B cell (primary cell): ENCODE results near the gene CD226. TPM values are rescaled to one million over a fixed set of nuclear protein-coding genes. Genes with fewer than 3 reads are reported as not detected.

ENCODE experiments used
- ATAC-seq: fragments of 200-7000 bp; cut with Tn5 transposase; one replicate; pipeline ENCODE4 v1.10.0; 2021; ENCODE audit warnings: low read depth, mild to moderate bottlenecking, moderate number of reproducible peaks, moderate library complexity
- CTCF ChIA-PET: fragments of 350-600 bp; sonication (Branson Sonifier 250); formaldehyde crosslinking; loops from one replicate; lab custom pipeline; 2021; ENCODE audit warnings: antibody characterized with exemption, inconsistent platforms; lab: Charles Lee
- POLR2A ChIA-PET: fragments of 350-600 bp; sonication (Branson Sonifier 250); formaldehyde crosslinking; loops from one replicate; lab custom pipeline; 2021; ENCODE audit warnings: antibody characterized with exemption; lab: Charles Lee
- DNase-seq: peaks from one replicate; pipeline ENCODE4 v3.0.0; 2013
- H2AFZ ChIP-seq: 2 replicates; pipeline ENCODE4 v1.6.1; 2012; ENCODE audit warnings: mild to moderate bottlenecking, low read depth, low read length; ENCODE audit not compliant: insufficient read depth, poor library complexity, severe bottlenecking
- H3K27ac ChIP-seq, 2 donors: 1 replicate in 1 of 2; 2 replicates in 1 of 2; pipeline ENCODE4 v1.5.1; 2012 to 2013; ENCODE audit warnings: low read length in 2 of 2, mild to moderate bottlenecking in 2 of 2, moderate library complexity in 1 of 2
- H3K27me3 ChIP-seq, 4 experiments: fragments of 200-600 bp in 1 of 4; sonication (generic) in 1 of 4; replicated peaks in 1 of 4; 1 replicate in 2 of 4; 2 replicates in 2 of 4; pipeline versions ENCODE4 v1.6.1 to v1.7.0; 2013 to 2016; ENCODE audit warnings: low read length in 3 of 4, mild to moderate bottlenecking in 2 of 4, mixed read lengths in 1 of 4, moderate library complexity in 1 of 4; ENCODE audit not compliant: insufficient read depth in 4 of 4, control insufficient read depth in 3 of 4; ENCODE audit errors: control extremely low read depth in 1 of 4
- H3K36me3 ChIP-seq, 2 experiments: replicated peaks in 1 of 2; 1 replicate in 1 of 2; 2 replicates in 1 of 2; pipeline versions ENCODE4 v1.6.1 to v1.7.1; 2013; ENCODE audit warnings: low read length in 1 of 2; ENCODE audit not compliant: insufficient read depth in 2 of 2, control insufficient read depth in 1 of 2; ENCODE audit errors: control extremely low read depth in 1 of 2, extremely low read depth in 1 of 2
- H3K4me1 ChIP-seq, 2 donors: fragments of 200-600 bp in 1 of 2; sonication (generic) in 1 of 2; 1 replicate in 1 of 2; 2 replicates in 1 of 2; pipeline versions ENCODE4 v1.5.1 to v1.6.1; 2013 to 2017; ENCODE audit warnings: low read length in 2 of 2; ENCODE audit not compliant: control insufficient read depth in 2 of 2, insufficient read depth in 2 of 2
- H3K4me2 ChIP-seq: replicated peaks from 2 replicates; pipeline ENCODE3; 2012; ENCODE audit warnings: mild to moderate bottlenecking, low read depth, low read length; ENCODE audit not compliant: poor library complexity, severe bottlenecking
- H3K4me3 ChIP-seq, 5 experiments: fragments of 200-600 bp in 1 of 5; sonication (generic) in 1 of 5; 1 replicate in 3 of 5; 2 replicates in 2 of 5; pipeline versions ENCODE4 v1.5.1 to v1.7.0; 2011 to 2016; ENCODE audit warnings: low read length in 4 of 5, mild to moderate bottlenecking in 4 of 5, low read depth in 2 of 5, control low read depth in 1 of 5, moderate library complexity in 1 of 5; ENCODE audit not compliant: insufficient read depth in 1 of 5; ENCODE audit errors: control extremely low read depth in 1 of 5, extremely low read depth in 1 of 5
- H3K79me2 ChIP-seq: fragments of 200-600 bp; sonication (generic); one replicate; pipeline ENCODE4 v1.6.0; 2016; ENCODE audit warnings: low read length; ENCODE audit not compliant: control insufficient read depth, insufficient read depth
- H3K9ac ChIP-seq: fragments of 200-600 bp; sonication (generic); 2 replicates; pipeline ENCODE4 v1.6.1; 2017; ENCODE audit warnings: mild to moderate bottlenecking, low read length, moderate library complexity
- H3K9me3 ChIP-seq, 3 donors: one replicate each; pipeline versions ENCODE4 v1.6.1 to v1.7.1; 2013; ENCODE audit warnings: low read length in 2 of 3; ENCODE audit not compliant: control insufficient read depth in 2 of 3, insufficient read depth in 1 of 3; ENCODE audit errors: control extremely low read depth in 1 of 3
- H4K20me1 ChIP-seq: 2 replicates; pipeline ENCODE4 v1.6.0; 2012; ENCODE audit warnings: mild to moderate bottlenecking, low read length; ENCODE audit not compliant: insufficient read depth, control insufficient read depth, poor library complexity, severe bottlenecking
- H3K27ac Mint-ChIP-seq: one replicate; pipeline ENCODE4 v1.8.0; 2021; ENCODE audit warnings: mixed read lengths
- H3K27me3 Mint-ChIP-seq: one replicate; pipeline ENCODE4 v1.8.0; 2021; ENCODE audit warnings: mixed read lengths
- H3K4me1 Mint-ChIP-seq: one replicate; pipeline ENCODE4 v1.8.0; 2021; ENCODE audit warnings: mixed read lengths
- H3K4me3 Mint-ChIP-seq: one replicate; pipeline ENCODE4 v1.8.0; 2021; ENCODE audit warnings: mixed read lengths
- H3K9me3 Mint-ChIP-seq: one replicate; pipeline ENCODE4 v1.8.0; 2022; ENCODE audit warnings: mixed read lengths; ENCODE audit not compliant: insufficient read depth
- EZH2 ChIP-seq: IDR thresholded peaks from 2 replicates; pipeline ENCODE4 v1.6.1; 2012; ENCODE audit warnings: borderline replicate concordance, low read depth, mild to moderate bottlenecking, moderate library complexity, low read length; ENCODE audit not compliant: insufficient read depth, poor library complexity, severe bottlenecking
- WGBS: methylation state at CpG from one replicate; pipeline ENCODE4 v1.1.5; 2013; ENCODE audit warnings: missing lambda C conversion rate; ENCODE audit not compliant: insufficient coverage; 5-methylcytosine and 5-hydroxymethylcytosine counted together
- intact Hi-C: fragments of 100-400 bp; cut with micrococcal nuclease; formaldehyde crosslinking; loops from one replicate; pipeline ENCODE4 v1.10.0; 2022
- polyA plus RNA-seq: library from polyadenylated mRNA; depleted of rRNA; stranded (reverse); fragments of >200 nt; gene quantifications from 2 replicates; pipeline ENCODE4 v1.2.3, GENCODE V29; 2012
- total RNA-seq, 2 donors: library from RNA; stranded (reverse); fragments of 120-200 nt in 1 of 2; gene quantifications; 1 replicate in 1 of 2; 2 replicates in 1 of 2; pipeline versions ENCODE4 v1.2.3 to v1.2.4, GENCODE V29; 2013 to 2022
- TF ChIP-seq, protein P1 (sequence below): fragments of 200-600 bp; IDR thresholded peaks from one replicate; pipeline ENCODE4 v1.8.0; 2022; ENCODE audit warnings: antibody characterized with exemption, mild to moderate bottlenecking

The CD226 gene
- total and polyA plus RNA-seq, 2 donors (not counting 1 experiment from before 2014, with no cell fraction given) = 0.78 to 2.6 TPM

DNA sequence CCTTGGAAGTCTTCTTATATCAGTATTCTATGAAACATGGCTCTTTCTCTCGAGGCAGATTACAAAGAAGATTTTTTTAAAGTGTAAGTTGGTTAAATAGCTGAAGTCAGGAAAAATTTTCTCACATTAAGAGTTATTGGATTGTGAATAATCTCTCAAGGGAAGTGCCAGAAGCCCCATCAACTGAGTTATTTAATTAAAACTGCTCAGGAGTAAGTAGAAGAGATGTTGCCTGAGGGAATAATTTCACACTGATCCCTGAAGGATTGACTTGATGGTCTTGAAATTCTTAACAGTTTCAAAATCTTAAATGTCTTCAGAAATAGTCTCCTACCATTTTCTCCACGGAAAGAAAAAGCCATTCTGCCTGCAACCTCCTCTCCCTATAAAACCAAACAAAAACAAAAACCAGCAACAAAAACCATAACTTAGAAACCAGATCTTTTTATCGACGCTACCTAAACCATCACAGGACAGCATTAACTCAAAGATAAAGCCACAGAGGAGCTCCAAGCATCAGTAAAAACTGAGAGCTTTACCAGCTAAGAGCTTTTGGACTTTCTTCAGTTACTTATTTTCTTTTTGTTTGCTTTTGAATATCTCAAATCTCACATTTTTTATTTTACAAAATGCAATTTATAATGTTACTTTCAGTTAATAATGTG, 12.9 kb downstream of the CD226 start:
- Mint-ChIP-seq H3K27me3 (no peaks in the 10 kb centered on the region), H3K9me3 (no peaks in the 10 kb centered on the region), H3K4me3 (no peak overlapping the region), H3K4me1 (peaks cover 3% of the 10 kb centered on the region), H3K27ac (no peak overlapping the region)
- no peak overlapping the region for H3K4me2 ChIP-seq
- DNase-seq (no peak), ATAC-seq (no peak)
- ChIA-PET POLR2A (no interaction called here), CTCF (no interaction called here)
- intact Hi-C loops = no loop called here
- H2AFZ ChIP-seq = no peak overlapping the region
- H3K27me3 ChIP-seq = no peaks in the 10 kb centered on the region
- H4K20me1 ChIP-seq = no peaks in the 10 kb centered on the region
- no peak overlapping the region for H3K27ac ChIP-seq
- no peak overlapping the region for H3K9ac ChIP-seq
- H3K4me3 ChIP-seq = no peak overlapping the region
- 100% methylated on average over 3 of the region's 4 CpGs for WGBS
- peaks cover 7 to 13% of the 10 kb centered on the region in 2 donors for H3K4me1 ChIP-seq
- no peaks in the 10 kb centered on the region for H3K9me3 ChIP-seq
- no peaks in the 10 kb centered on the region for H3K79me2 ChIP-seq
- no peaks in the 10 kb centered on the region for H3K36me3 ChIP-seq
- no peak for TF ChIP-seq EZH2
- TF ChIP-seq, protein P1, sequence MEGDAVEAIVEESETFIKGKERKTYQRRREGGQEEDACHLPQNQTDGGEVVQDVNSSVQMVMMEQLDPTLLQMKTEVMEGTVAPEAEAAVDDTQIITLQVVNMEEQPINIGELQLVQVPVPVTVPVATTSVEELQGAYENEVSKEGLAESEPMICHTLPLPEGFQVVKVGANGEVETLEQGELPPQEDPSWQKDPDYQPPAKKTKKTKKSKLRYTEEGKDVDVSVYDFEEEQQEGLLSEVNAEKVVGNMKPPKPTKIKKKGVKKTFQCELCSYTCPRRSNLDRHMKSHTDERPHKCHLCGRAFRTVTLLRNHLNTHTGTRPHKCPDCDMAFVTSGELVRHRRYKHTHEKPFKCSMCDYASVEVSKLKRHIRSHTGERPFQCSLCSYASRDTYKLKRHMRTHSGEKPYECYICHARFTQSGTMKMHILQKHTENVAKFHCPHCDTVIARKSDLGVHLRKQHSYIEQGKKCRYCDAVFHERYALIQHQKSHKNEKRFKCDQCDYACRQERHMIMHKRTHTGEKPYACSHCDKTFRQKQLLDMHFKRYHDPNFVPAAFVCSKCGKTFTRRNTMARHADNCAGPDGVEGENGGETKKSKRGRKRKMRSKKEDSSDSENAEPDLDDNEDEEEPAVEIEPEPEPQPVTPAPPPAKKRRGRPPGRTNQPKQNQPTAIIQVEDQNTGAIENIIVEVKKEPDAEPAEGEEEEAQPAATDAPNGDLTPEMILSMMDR = no peak

DNA sequence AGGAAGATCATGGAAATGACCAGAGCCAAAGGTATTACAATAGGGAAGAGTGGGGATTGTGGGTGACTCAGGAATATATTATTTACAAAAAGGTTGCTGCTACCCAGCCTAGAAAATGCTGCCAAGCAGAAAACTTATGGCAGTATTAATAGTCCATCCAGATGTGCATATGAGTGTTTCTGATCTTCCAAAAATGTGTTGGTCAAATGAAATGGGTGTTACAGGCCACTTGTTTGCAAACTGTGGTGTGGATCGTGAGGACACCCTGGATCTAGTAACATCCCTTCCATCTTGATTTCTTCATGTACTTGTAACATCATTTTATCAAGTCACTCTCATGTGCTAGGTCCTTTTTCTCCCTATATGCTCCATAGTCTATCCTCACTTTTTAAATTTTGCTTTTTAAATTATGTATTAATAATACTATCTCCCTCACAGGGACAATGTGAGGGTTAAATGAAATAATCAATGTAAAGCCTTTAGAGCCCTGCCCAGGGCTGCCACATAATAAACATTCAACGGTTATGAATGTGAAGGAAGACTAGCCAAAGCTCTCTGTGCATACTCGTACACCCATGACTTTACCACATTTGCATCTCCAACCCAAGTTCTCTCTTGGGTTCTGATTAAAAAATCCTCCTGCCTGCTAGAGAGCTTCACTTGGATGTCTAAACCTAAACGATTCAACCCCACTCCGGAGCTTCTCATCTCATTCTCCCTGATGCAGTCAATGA, 18.5 kb downstream of the CD226 start:
- Histone ChIP-seq H3K79me2 (no peaks in the 10 kb centered on the region), H3K36me3 (no peaks in the 10 kb centered on the region), H3K27ac (no peak overlapping the region), H3K4me2 (no peak overlapping the region), H4K20me1 (no peaks in the 10 kb centered on the region), H2AFZ (no peak overlapping the region), H3K27me3 (no peaks in the 10 kb centered on the region), H3K9me3 (no peaks in the 10 kb centered on the region), H3K9ac (no peak overlapping the region), H3K4me1 (no peaks in the 10 kb centered on the region), H3K4me3 (no peak overlapping the region)
- WGBS = 90% methylated on average over 2 of the region's 5 CpGs
- ChIA-PET CTCF (no interaction called here), POLR2A (no interaction called here)
- Mint-ChIP-seq H3K4me1 (no peaks in the 10 kb centered on the region), H3K27me3 (no peaks in the 10 kb centered on the region), H3K27ac (no peak overlapping the region), H3K4me3 (no peak overlapping the region), H3K9me3 (no peaks in the 10 kb centered on the region)
- no peak for DNase-seq
- no peak for TF ChIP-seq EZH2
- TF ChIP-seq, protein P1 = no peak
- intact Hi-C loops = no loop called here
- no peak for ATAC-seq
